CD4-positive, CD25-positive, alpha-beta regulatory T cell (primary cell): ENCODE results near the gene CUX1. TPM values are rescaled to one million over a fixed set of nuclear protein-coding genes. Genes with fewer than 3 reads are reported as not detected.

Experiments
- ATAC-seq, 2 donors: fragments of 150-1000 bp; cut with Tn5 transposase; one replicate each; pipeline ENCODE4 v1.10.0; 2021; ENCODE audit warnings: low read depth in 2 of 2, moderate number of reproducible peaks in 2 of 2, moderate library complexity in 1 of 2
- DNase-seq, 3 donors: peaks; one replicate each; pipeline versions ENCODE4 v3.0.0 to v3.0.0-alpha.2; 2012 to 2022; ENCODE audit warnings: mixed read lengths in 1 of 3
- H3K27ac ChIP-seq: one replicate; pipeline ENCODE4 v1.7.0; 2013; ENCODE audit warnings: mild to moderate bottlenecking, low read length; ENCODE audit not compliant: insufficient read depth, poor library complexity, severe bottlenecking
- H3K27me3 ChIP-seq: one replicate; pipeline ENCODE4 v1.7.0; 2013; ENCODE audit warnings: low read length; ENCODE audit not compliant: control insufficient read depth, insufficient read depth
- H3K36me3 ChIP-seq: one replicate; pipeline ENCODE4 v1.7.0; 2013; ENCODE audit warnings: mild to moderate bottlenecking, low read length, moderate library complexity; ENCODE audit not compliant: control insufficient read depth, insufficient read depth
- H3K4me1 ChIP-seq: 2 replicates; pipeline ENCODE4 v1.7.0; 2013; ENCODE audit warnings: mild to moderate bottlenecking, low read length; ENCODE audit not compliant: insufficient read depth, control insufficient read depth, poor library complexity, severe bottlenecking
- H3K4me3 ChIP-seq: one replicate; pipeline ENCODE4 v1.7.0; 2013; ENCODE audit warnings: low read depth, mild to moderate bottlenecking, low read length, moderate library complexity
- H3K9me3 ChIP-seq, 2 experiments: 1 replicate in 1 of 2; 2 replicates in 1 of 2; pipeline ENCODE4 v1.7.0; 2013; ENCODE audit warnings: low read length in 2 of 2, mild to moderate bottlenecking in 1 of 2, moderate library complexity in 1 of 2; ENCODE audit not compliant: control insufficient read depth in 2 of 2
- H3K27ac Mint-ChIP-seq, 3 donors: one replicate each; pipeline ENCODE4 v1.8.0; 2020 to 2022; ENCODE audit warnings: mild to moderate bottlenecking in 3 of 3, mixed read lengths in 3 of 3, moderate library complexity in 2 of 3
- H3K27me3 Mint-ChIP-seq: one replicate; pipeline ENCODE4 v1.8.0; 2022; ENCODE audit warnings: mild to moderate bottlenecking, mixed read lengths
- H3K36me3 Mint-ChIP-seq: one replicate; pipeline ENCODE4 v1.8.0; 2020; ENCODE audit warnings: mixed read lengths
- H3K4me1 Mint-ChIP-seq, 4 donors: one replicate each; pipeline ENCODE4 v1.8.0; 2020 to 2022; ENCODE audit warnings: mixed read lengths in 4 of 4, mild to moderate bottlenecking in 1 of 4
- H3K4me3 Mint-ChIP-seq, 4 donors: one replicate each; pipeline ENCODE4 v1.8.0; 2020 to 2022; ENCODE audit warnings: mild to moderate bottlenecking in 4 of 4, mixed read lengths in 4 of 4, moderate library complexity in 3 of 4
- H3K9me3 Mint-ChIP-seq, 7 donors: one replicate each; pipeline ENCODE4 v1.8.0; 2020 to 2022; ENCODE audit warnings: mixed read lengths in 7 of 7, mild to moderate bottlenecking in 3 of 7, moderate library complexity in 2 of 7
- polyA plus RNA-seq, 4 donors: library from polyadenylated mRNA; unstranded; fragments of 300-500 nt; fragmentation: Illumina TruSeq; gene quantifications; one replicate each; pipeline ENCODE4 v1.2.3, GENCODE V29; 2021
- total RNA-seq: library from RNA; stranded (reverse); gene quantifications from one replicate; pipeline ENCODE4 v1.2.3, GENCODE V29; 2022

CUX1 gene
- total and polyA plus RNA-seq, 5 donors from 2014 or later, result 6.0 to 45.1 (median 7.8) TPM

GRCh38 chr7:102251531-102252365 is 434.3 kb downstream of the CUX1 start:
- Mint-ChIP-seq H3K27ac (no peak overlapping the region), H3K4me1 (no peaks in the 10 kb centered on the region), H3K9me3 (no peaks in the 10 kb centered on the region), H3K4me3 (no peak overlapping the region), H3K27me3 (no peaks in the 10 kb centered on the region), H3K36me3 (peaks cover 25% of the 10 kb centered on the region)
- H3K36me3 ChIP-seq, result no peaks in the 10 kb centered on the region
- ATAC-seq (no peak), DNase-seq (no peak)
- H3K9me3 ChIP-seq, result no peaks in the 10 kb centered on the region
- H3K27ac ChIP-seq, result no peak overlapping the region
- no peak overlapping the region for H3K4me3 ChIP-seq
- H3K27me3 ChIP-seq, result no peaks in the 10 kb centered on the region
- H3K4me1 ChIP-seq, result no peaks in the 10 kb centered on the region

- H3K4me1 ChIP-seq, result no peaks in the 10 kb centered on the region
- Mint-ChIP-seq H3K4me3 (no peak overlapping the region), H3K4me1 (peaks cover 0 to 1% (median 0%) of the 10 kb centered on the region in 4 donors), H3K36me3 (peaks cover 18% of the 10 kb centered on the region), H3K27ac (peak overlapping the region in 1 of 3 donors; percentile 25), H3K9me3 (no peaks in the 10 kb centered on the region), H3K27me3 (no peaks in the 10 kb centered on the region)
- no peaks in the 10 kb centered on the region for H3K36me3 ChIP-seq
- DNase-seq (no peak), ATAC-seq (no peak)
- no peaks in the 10 kb centered on the region for H3K27me3 ChIP-seq
- H3K9me3 ChIP-seq, result no peaks in the 10 kb centered on the region
- H3K4me3 ChIP-seq, result no peak overlapping the region
- H3K27ac ChIP-seq, result no peak overlapping the region
Observed at GRCh38 chr7:102252366-102252982, 435.0 kb downstream of the CUX1 start.

GRCh38 chr7:102253066-102253972 is 435.9 kb downstream of the CUX1 start:
- H3K27ac Mint-ChIP-seq, result no peak overlapping the region
- H3K36me3 Mint-ChIP-seq, result peaks cover 17% of the 10 kb centered on the region
- H3K4me3 Mint-ChIP-seq, result no peak overlapping the region
- no peaks in the 10 kb centered on the region for H3K27me3 Mint-ChIP-seq
- H3K9me3 Mint-ChIP-seq, result no peaks in the 10 kb centered on the region
- Histone ChIP-seq H3K36me3 (no peaks in the 10 kb centered on the region), H3K9me3 (no peaks in the 10 kb centered on the region), H3K27me3 (no peaks in the 10 kb centered on the region), H3K27ac (no peak overlapping the region), H3K4me3 (no peak overlapping the region), H3K4me1 (no peaks in the 10 kb centered on the region)
- H3K4me1 Mint-ChIP-seq, result peaks cover 0 to 1% (median 0%) of the 10 kb centered on the region in 4 donors
- no peak for DNase-seq
- no peak for ATAC-seq

- ATAC-seq (no peak), DNase-seq (no peak)
- Histone ChIP-seq H3K27ac (no peak overlapping the region), H3K4me3 (no peak overlapping the region), H3K9me3 (no peaks in the 10 kb centered on the region), H3K4me1 (no peaks in the 10 kb centered on the region), H3K27me3 (no peaks in the 10 kb centered on the region), H3K36me3 (no peaks in the 10 kb centered on the region)
- Mint-ChIP-seq H3K36me3 (peaks cover 17% of the 10 kb centered on the region), H3K4me3 (no peak overlapping the region), H3K9me3 (no peaks in the 10 kb centered on the region), H3K4me1 (peaks cover 0 to 1% (median 0%) of the 10 kb centered on the region in 4 donors), H3K27me3 (no peaks in the 10 kb centered on the region), H3K27ac (no peak overlapping the region)
Observed at GRCh38 chr7:102253973-102254370, 436.5 kb downstream of the CUX1 start.

- Histone ChIP-seq H3K9me3 (no peaks in the 10 kb centered on the region), H3K27me3 (no peaks in the 10 kb centered on the region), H3K4me1 (no peaks in the 10 kb centered on the region), H3K36me3 (no peaks in the 10 kb centered on the region), H3K4me3 (no peak overlapping the region), H3K27ac (no peak overlapping the region)
- no peaks in the 10 kb centered on the region for H3K9me3 Mint-ChIP-seq
- no peak overlapping the region for H3K4me3 Mint-ChIP-seq
- H3K27me3 Mint-ChIP-seq, result no peaks in the 10 kb centered on the region
- H3K27ac Mint-ChIP-seq, result no peak overlapping the region
- DNase-seq, result no peak
- H3K4me1 Mint-ChIP-seq, result peaks cover 0 to 1% (median 0%) of the 10 kb centered on the region in 4 donors
- peaks cover 15% of the 10 kb centered on the region for H3K36me3 Mint-ChIP-seq
- no peak for ATAC-seq
Observed at GRCh38 chr7:102254521-102254920, 437.1 kb downstream of the CUX1 start.

- DNase-seq, result no peak
- H3K36me3 Mint-ChIP-seq, result peaks cover 12% of the 10 kb centered on the region
- Histone ChIP-seq H3K9me3 (no peaks in the 10 kb centered on the region), H3K4me3 (no peak overlapping the region), H3K4me1 (no peaks in the 10 kb centered on the region), H3K27me3 (no peaks in the 10 kb centered on the region), H3K36me3 (no peaks in the 10 kb centered on the region), H3K27ac (no peak overlapping the region)
- no peak overlapping the region for H3K4me3 Mint-ChIP-seq
- ATAC-seq, result no peak
- H3K4me1 Mint-ChIP-seq, result peaks cover 0 to 1% (median 0%) of the 10 kb centered on the region in 4 donors
- H3K9me3 Mint-ChIP-seq, result no peaks in the 10 kb centered on the region
- H3K27ac Mint-ChIP-seq, result no peak overlapping the region
- H3K27me3 Mint-ChIP-seq, result no peaks in the 10 kb centered on the region
Observed at GRCh38 chr7:102255501-102255900, 438.1 kb downstream of the CUX1 start.

- peaks cover 11% of the 10 kb centered on the region for H3K36me3 Mint-ChIP-seq
Observed at GRCh38 chr7:102255916-102256315, 438.5 kb downstream of the CUX1 start.

More at GRCh38 chr7:102255916-102256315, 438.5 kb downstream of the CUX1 start:
- DNase-seq (no peak), ATAC-seq (no peak)
- H3K27ac ChIP-seq, result no peak overlapping the region
- Mint-ChIP-seq H3K27ac (no peak overlapping the region), H3K4me1 (peaks cover 0 to 1% (median 0%) of the 10 kb centered on the region in 4 donors), H3K9me3 (no peaks in the 10 kb centered on the region), H3K4me3 (no peak overlapping the region), H3K27me3 (no peaks in the 10 kb centered on the region)
- H3K27me3 ChIP-seq, result no peaks in the 10 kb centered on the region
- no peaks in the 10 kb centered on the region for H3K36me3 ChIP-seq
- H3K4me1 ChIP-seq, result no peaks in the 10 kb centered on the region
- no peaks in the 10 kb centered on the region for H3K9me3 ChIP-seq
- H3K4me3 ChIP-seq, result no peak overlapping the region
